Smooth muscle cell (in vitro differentiated cells): ENCODE data around the gene PAXX. TPM values are rescaled to one million over a fixed set of nuclear protein-coding genes. Genes with fewer than 3 reads are reported as not detected.

Experiments used
- DNase-seq: peaks from one replicate; lab custom pipeline; 2025; ENCODE audit not compliant: unreplicated experiment; lab: John Stamatoyannopoulos, UW
- H2AFZ ChIP-seq: fragments of 200-600 bp; sonication (generic); 2 replicates; pipeline ENCODE4 v1.6.0; 2016; ENCODE audit warnings: antibody characterized with exemption, low read depth, mild to moderate bottlenecking
- H3F3A ChIP-seq: fragments of 200-600 bp; sonication (generic); 2 replicates; pipeline ENCODE4 v1.6.0; 2017; ENCODE audit warnings: antibody characterized with exemption, low read depth
- H3K27ac ChIP-seq: fragments of 200-600 bp; sonication (generic); 2 replicates; pipeline ENCODE4 v1.5.1; 2016; ENCODE audit warnings: low read depth, mild to moderate bottlenecking
- H3K27me3 ChIP-seq: fragments of 200-600 bp; sonication (generic); 2 replicates; pipeline ENCODE4 v1.6.1; 2016; ENCODE audit warnings: low read depth, mild to moderate bottlenecking
- H3K36me3 ChIP-seq: fragments of 200-600 bp; sonication (generic); 2 replicates; pipeline ENCODE4 v1.5.1; 2016; ENCODE audit warnings: low read depth
- H3K4me1 ChIP-seq: fragments of 200-600 bp; sonication (generic); 2 replicates; pipeline ENCODE4 v1.5.1; 2016; ENCODE audit warnings: low read depth
- H3K4me2 ChIP-seq: fragments of 200-600 bp; sonication (generic); 2 replicates; pipeline ENCODE4 v1.6.0; 2016; ENCODE audit warnings: mild to moderate bottlenecking
- H3K4me3 ChIP-seq: fragments of 200-600 bp; sonication (generic); 2 replicates; pipeline ENCODE4 v1.5.1; 2016; ENCODE audit warnings: mild to moderate bottlenecking
- H3K79me2 ChIP-seq: fragments of 200-600 bp; sonication (generic); 2 replicates; pipeline ENCODE4 v1.6.0; 2016; ENCODE audit warnings: low read depth, mild to moderate bottlenecking
- H3K9ac ChIP-seq: fragments of 200-600 bp; sonication (generic); 2 replicates; pipeline ENCODE4 v1.6.0; 2016; ENCODE audit warnings: low read depth
- H3K9me3 ChIP-seq: fragments of 200-600 bp; sonication (generic); replicated peaks from 2 replicates; pipeline ENCODE4 v1.5.1; 2016; ENCODE audit warnings: low read depth
- H4K20me1 ChIP-seq: fragments of 200-600 bp; sonication (generic); 2 replicates; pipeline ENCODE4 v1.6.0; 2016; ENCODE audit warnings: low read depth
- WGBS: methylation state at CpG from one replicate; pipeline ENCODE4 v1.1.7; 2016; ENCODE audit warnings: low lambda C conversion rate; 5-methylcytosine and 5-hydroxymethylcytosine counted together
- polyA plus RNA-seq: library from polyadenylated mRNA; unstranded; fragments of >200 nt; fragmentation: Nextera tagmentation; extraction: Ambion mirVana; gene quantifications from 2 replicates; pipeline ENCODE4 v1.2.1, GENCODE V29; 2016
- total RNA-seq: library from RNA; depleted of rRNA; stranded (reverse); fragments of >200 nt; gene quantifications from 2 replicates; pipeline ENCODE4 v1.2.3, GENCODE V29; 2014
- TF ChIP-seq, protein P1 (sequence below): fragments of 200-600 bp; sonication (generic); IDR thresholded peaks from 2 replicates; pipeline ENCODE4 v1.5.1; 2017; ENCODE audit warnings: borderline replicate concordance, mild to moderate bottlenecking, antibody characterized with exemption; ENCODE audit not compliant: insufficient read depth, poor library complexity, severe bottlenecking

PAXX gene
- total and polyA plus RNA-seq, 2 experiments from 2014 or later: 27.4 to 62.0 TPM

DNA sequence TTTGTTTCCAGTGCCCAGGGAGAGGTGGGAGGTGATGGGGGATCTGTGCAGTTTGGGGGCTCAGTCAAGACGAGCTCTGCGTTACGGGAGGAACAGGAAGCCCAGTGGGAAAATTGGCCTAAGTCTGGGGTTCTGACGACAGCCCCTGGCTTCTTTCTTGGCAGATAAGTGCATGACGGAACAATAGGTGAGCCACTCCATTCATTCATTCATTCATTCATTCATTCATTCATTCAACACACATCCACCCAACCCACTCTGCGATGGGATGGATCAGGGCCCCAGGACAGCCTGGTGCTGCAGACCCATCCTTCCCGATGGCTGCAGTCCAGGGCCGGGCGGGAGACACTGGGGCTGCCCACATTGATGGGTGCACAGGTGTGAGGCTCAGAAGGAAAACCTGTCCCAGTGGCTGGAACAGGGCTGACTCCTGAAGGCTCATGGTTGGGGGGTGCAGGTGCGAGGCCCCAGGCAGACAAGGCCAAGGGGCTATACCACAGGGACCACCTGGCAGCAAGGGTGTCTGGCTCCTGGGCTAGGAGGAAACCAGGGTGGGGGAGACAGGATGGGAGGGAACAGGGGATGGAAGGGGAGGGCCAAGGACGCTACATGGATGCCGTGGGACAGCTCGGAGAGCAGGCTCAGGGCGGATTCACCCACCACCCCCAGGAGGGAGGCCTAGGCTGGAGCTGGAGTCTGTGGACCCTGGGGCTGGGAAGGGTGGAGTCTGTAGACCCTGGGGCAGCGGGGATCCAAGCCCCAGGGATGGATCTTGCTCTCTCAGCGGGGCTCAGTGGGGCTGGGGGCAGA lies 11.3 kb upstream of the PAXX start:
- no peak overlapping the region for H2AFZ ChIP-seq
- H4K20me1 ChIP-seq: peaks cover 9% of the 10 kb centered on the region
- H3K27ac ChIP-seq: no peak overlapping the region
- H3K9ac ChIP-seq: no peak overlapping the region
- TF ChIP-seq, protein P1, sequence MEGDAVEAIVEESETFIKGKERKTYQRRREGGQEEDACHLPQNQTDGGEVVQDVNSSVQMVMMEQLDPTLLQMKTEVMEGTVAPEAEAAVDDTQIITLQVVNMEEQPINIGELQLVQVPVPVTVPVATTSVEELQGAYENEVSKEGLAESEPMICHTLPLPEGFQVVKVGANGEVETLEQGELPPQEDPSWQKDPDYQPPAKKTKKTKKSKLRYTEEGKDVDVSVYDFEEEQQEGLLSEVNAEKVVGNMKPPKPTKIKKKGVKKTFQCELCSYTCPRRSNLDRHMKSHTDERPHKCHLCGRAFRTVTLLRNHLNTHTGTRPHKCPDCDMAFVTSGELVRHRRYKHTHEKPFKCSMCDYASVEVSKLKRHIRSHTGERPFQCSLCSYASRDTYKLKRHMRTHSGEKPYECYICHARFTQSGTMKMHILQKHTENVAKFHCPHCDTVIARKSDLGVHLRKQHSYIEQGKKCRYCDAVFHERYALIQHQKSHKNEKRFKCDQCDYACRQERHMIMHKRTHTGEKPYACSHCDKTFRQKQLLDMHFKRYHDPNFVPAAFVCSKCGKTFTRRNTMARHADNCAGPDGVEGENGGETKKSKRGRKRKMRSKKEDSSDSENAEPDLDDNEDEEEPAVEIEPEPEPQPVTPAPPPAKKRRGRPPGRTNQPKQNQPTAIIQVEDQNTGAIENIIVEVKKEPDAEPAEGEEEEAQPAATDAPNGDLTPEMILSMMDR: no peak
- peaks cover 22% of the 10 kb centered on the region for H3K27me3 ChIP-seq
- no peaks in the 10 kb centered on the region for H3K9me3 ChIP-seq
- peaks cover 4% of the 10 kb centered on the region for H3K4me1 ChIP-seq
- no peak for DNase-seq
- no peak overlapping the region for H3K4me2 ChIP-seq
- H3K4me3 ChIP-seq: no peak overlapping the region
- no peaks in the 10 kb centered on the region for H3K36me3 ChIP-seq
- no peaks in the 10 kb centered on the region for H3K79me2 ChIP-seq
- 96% methylated on average over 16 of the region's 16 CpGs for WGBS
- no peaks in the 10 kb centered on the region for H3F3A ChIP-seq

DNA sequence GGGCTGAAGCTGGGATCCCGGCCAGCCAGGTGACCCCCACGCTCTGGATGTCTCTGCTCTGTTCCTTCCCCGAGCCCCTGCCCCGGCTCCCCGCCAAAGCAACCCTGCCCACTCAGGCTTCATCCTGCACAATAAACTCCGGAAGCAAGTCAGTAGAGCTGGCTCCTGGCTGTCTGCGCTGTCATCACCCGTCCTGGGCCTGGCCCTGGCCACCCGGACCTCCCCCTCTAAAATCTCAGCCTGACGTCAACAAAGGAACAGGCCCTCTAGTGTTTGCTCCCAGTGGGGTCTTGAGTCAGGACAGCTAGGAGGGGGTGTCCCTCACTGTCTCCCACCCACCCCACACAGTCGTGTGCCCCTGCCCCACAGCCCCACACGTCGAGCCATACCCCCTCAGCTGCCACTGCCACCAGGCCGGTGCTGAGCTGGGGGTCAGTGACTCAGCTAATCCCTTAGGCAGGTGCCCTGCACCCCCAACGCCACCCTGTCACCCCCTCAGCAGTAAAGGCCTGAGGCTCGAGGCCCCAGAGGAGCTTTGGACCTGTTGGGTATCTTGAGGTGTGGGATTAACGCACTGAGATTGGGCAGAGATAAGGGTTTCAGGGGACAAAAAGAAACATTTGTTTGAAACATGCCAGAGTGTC lies 10.5 kb upstream of the PAXX start:
- Histone ChIP-seq H3K9ac (no peak overlapping the region), H3F3A (no peaks in the 10 kb centered on the region), H3K79me2 (no peaks in the 10 kb centered on the region), H3K4me1 (peaks cover 4% of the 10 kb centered on the region), H2AFZ (no peak overlapping the region), H3K27ac (no peak overlapping the region), H3K27me3 (peaks cover 29% of the 10 kb centered on the region), H3K9me3 (no peaks in the 10 kb centered on the region), H3K4me2 (no peak overlapping the region), H3K4me3 (no peak overlapping the region), H4K20me1 (peaks cover 9% of the 10 kb centered on the region), H3K36me3 (no peaks in the 10 kb centered on the region)
- no peak for DNase-seq
- 66% methylated on average over 16 of the region's 17 CpGs for WGBS
- TF ChIP-seq, protein P1: no peak

DNA sequence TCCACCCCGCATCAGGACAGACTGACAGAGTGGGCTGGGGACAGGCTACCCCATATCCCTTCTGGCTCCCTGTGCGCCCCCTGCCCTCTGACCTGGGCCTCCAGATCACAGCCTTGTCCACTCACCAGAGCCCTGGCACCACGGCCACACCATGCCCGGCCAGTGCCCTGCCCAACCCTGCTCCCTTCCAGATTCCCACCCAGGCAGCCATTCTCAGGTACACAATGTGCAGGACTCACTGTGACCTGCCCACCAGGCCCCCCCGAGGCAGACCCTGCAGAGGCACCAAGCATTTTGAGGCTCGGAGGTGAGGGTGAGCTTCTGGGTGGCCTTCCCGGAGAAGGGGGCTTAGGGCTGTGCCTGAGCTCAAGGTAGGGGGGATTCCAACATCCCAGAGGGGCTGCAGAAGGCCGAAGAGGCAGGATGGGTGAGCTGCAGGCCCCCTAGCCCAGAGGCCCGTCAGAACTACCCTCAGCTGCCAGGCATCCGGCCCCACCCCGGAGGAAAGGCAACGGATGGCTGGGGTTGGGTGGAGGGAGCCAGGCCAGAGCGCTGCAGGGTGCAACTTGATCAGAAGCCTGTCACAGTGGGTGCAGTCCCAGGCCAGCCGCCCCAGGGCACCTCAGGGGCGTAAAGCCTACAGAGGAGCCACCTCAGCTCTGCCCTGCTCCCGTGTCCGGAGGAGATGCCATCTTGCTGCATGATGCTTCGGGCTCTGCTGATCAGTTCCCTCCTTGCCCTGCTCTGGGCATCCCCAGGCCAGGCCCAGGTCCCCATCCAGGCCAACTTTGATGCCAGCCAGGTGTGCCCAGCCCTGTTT lies 9.8 kb upstream of the PAXX start, which contains the start of gene LCNL1:
Gene LCNL1 (plus strand): TSS at position 762 of the 820 bp plus-strand sequence. CDS start 594 bp downstream, outside the sequence.
- 87% methylated on average over 18 of the region's 18 CpGs for WGBS

More for the DNA sequence above, 9.8 kb upstream of the PAXX start, which contains the start of gene LCNL1:
- no peaks in the 10 kb centered on the region for H3K9me3 ChIP-seq
- TF ChIP-seq, protein P1: no peak
- no peaks in the 10 kb centered on the region for H3F3A ChIP-seq
- no peaks in the 10 kb centered on the region for H3K79me2 ChIP-seq
- H3K4me3 ChIP-seq: no peak within 1 kb of the TSS
- no peak within 1 kb of the TSS for H2AFZ ChIP-seq
- no peaks in the 10 kb centered on the region for H3K36me3 ChIP-seq
- peaks cover 1% of the 10 kb centered on the region for H3K4me1 ChIP-seq
- H3K9ac ChIP-seq: no peak within 1 kb of the TSS
- H4K20me1 ChIP-seq: peaks cover 9% of the 10 kb centered on the region
- no peak within 1 kb of the TSS for H3K27ac ChIP-seq
- no peak within 1 kb of the TSS for H3K4me2 ChIP-seq
- H3K27me3 ChIP-seq: peaks cover 29% of the 10 kb centered on the region
- no peak for DNase-seq
